Brain microvascular endothelial cell (primary cell): ENCODE data around the gene NIPAL3.

ENCODE experiments used
- DNase-seq: peaks from one replicate; pipeline ENCODE4 v3.0.0-alpha.2; 2020
- H3K27ac ChIP-seq: fragments of 250-450 bp; sonication (Bioruptor Pico); 2 replicates; pipeline ENCODE4 v1.5.1; 2020; ENCODE audit warnings: mild to moderate bottlenecking, moderate library complexity
- H3K27me3 ChIP-seq: fragments of 250-450 bp; sonication (Bioruptor Pico); replicated peaks from 2 replicates; pipeline ENCODE4 v1.5.1; 2020; ENCODE audit warnings: mild to moderate bottlenecking
- H3K36me3 ChIP-seq: fragments of 250-450 bp; sonication (Bioruptor Pico); replicated peaks from 2 replicates; pipeline ENCODE4 v1.5.1; 2020; ENCODE audit warnings: mild to moderate bottlenecking
- H3K4me3 ChIP-seq: 2 replicates; pipeline ENCODE4 v1.5.1; 2011; ENCODE audit warnings: low read depth, mild to moderate bottlenecking, control low read depth, low read length, moderate library complexity
- CTCF ChIP-seq: IDR thresholded peaks from 2 replicates; pipeline ENCODE4 v1.5.1; 2011; ENCODE audit warnings: low read depth, mild to moderate bottlenecking, moderate library complexity, low read length, control low read depth, inconsistent platforms; ENCODE audit errors: missing control alignments
- in situ Hi-C: cut with HindIII; loops from 2 replicates; pipeline ENCODE4 v1.10.0; 2017; ENCODE audit warnings: low sequenced_read_pairs, low pct_ligation_motif_present

Gene NIPAL3

GRCh38 chr1:24374891-24375786 lies 40.5 kb upstream of the NIPAL3 start:
- in situ Hi-C loops = no loop called here
- no peak for TF ChIP-seq CTCF
- Histone ChIP-seq H3K27ac (no peak overlapping the region), H3K36me3 (no peaks in the 10 kb centered on the region), H3K27me3 (no peaks in the 10 kb centered on the region), H3K4me3 (no peak overlapping the region)
- DNase-seq = no peak

- no peak overlapping the region for H3K4me3 ChIP-seq
- H3K27ac ChIP-seq = no peak overlapping the region
- no peak for DNase-seq
- no peak for TF ChIP-seq CTCF
- no peaks in the 10 kb centered on the region for H3K27me3 ChIP-seq
- H3K36me3 ChIP-seq = no peaks in the 10 kb centered on the region
- in situ Hi-C loops = no loop called here
Observed at GRCh38 chr1:24379733-24380315, 35.8 kb upstream of the NIPAL3 start.

GRCh38 chr1:24380508-24380907 lies 35.1 kb upstream of the NIPAL3 start:
- no peak for DNase-seq
- H3K27me3 ChIP-seq = no peaks in the 10 kb centered on the region
- no peak overlapping the region for H3K27ac ChIP-seq
- no peak for TF ChIP-seq CTCF
- in situ Hi-C loops = no loop called here
- H3K36me3 ChIP-seq = no peaks in the 10 kb centered on the region
- no peak overlapping the region for H3K4me3 ChIP-seq

GRCh38 chr1:24381256-24381655 lies 34.3 kb upstream of the NIPAL3 start:
- H3K27ac ChIP-seq = no peak overlapping the region
- no peak for DNase-seq
- no peaks in the 10 kb centered on the region for H3K27me3 ChIP-seq
- H3K4me3 ChIP-seq = no peak overlapping the region
- no peak for TF ChIP-seq CTCF
- H3K36me3 ChIP-seq = no peaks in the 10 kb centered on the region
- in situ Hi-C loops = no loop called here

GRCh38 chr1:24382165-24382577 lies 33.4 kb upstream of the NIPAL3 start:
- no peak overlapping the region for H3K27ac ChIP-seq
- H3K4me3 ChIP-seq = no peak overlapping the region
- DNase-seq = no peak
- H3K36me3 ChIP-seq = no peaks in the 10 kb centered on the region
- TF ChIP-seq CTCF = no peak
- H3K27me3 ChIP-seq = no peaks in the 10 kb centered on the region
- in situ Hi-C loops = no loop called here
